ENCODE results near the gene PADI2.

Gene PADI2

DNA sequence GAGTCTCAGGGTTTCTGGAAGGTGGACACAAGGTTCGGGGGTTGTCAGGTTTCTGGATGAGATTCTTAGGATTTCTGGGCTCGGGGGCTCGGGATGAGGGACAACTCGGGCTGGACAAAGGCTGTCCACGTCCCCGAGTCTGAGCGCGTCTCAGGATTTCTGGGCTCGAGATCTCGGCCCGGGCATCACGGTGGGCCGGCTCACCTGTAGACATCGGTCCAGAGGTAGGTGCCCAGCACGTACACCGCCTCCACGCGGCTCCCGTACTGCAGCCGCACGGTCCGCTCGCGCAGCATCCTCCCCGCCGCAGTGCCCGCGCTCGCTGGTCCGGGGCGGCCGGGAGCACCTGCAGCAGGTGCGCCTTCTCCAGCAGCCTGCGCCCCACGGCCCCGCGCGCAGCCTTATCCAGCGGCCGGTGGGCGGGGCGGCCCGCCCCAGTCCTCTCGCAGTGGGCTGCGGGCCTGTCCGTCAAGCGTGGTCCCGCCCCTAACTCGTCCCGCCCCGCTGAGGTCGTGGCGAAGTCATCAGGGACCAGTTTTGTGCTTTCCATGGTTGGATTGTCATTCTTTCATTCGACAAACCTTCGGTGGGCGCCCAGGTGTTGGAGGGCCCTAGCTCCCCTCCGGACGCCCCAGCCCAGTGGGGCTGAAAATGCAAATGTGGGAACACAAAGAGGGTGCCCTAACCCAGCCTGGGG lies at the start of gene PADI2:
PADI2 (minus strand) TSS at position 376 of the 697 bp plus-strand sequence; CDS start at position 296, 80 bp downstream.
- DNase-seq (ENCODE audit: low read depth), result peak; percentile 4

DNA sequence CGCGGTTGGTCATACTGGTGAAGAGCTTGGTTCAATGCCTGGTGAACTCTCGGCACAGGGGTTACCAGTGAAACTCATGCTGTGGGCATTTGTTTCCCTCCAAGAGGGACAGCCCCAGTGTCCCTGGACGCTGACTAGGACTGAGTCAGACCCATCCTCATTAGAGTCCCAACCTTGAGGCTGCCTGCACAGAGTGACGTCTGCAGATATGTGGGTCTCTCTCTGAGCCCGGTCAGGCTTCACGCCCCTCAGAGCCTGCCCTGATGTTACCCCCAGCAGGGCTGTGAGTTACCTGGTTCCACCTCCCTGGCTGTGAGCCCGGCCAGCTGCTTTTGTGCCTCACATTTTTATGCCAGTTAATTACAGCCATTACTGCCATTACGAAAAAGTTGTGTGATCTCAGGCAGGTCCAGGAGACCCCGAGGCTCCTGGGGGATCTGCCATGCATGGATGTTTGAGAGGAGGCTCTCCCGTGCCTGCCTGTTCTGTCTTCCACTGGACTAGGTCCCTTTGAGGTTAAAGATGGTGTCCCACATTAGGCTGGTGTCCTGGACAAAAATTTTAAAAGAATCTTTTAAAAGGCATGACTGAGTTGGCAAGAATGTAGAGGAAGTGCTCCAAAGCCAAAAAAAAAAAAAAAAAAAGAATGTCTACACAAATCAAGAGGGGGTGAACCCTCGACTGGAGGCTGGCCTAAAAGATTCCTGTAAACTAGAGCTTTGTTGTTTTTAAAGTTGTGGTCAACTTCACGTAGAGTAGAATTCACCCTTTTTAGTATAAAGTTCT lies 49.0 kb upstream of the PADI2 start:
- DNase-seq (ENCODE audit: low read depth), result no peak

GRCh38 chr1:17167786-17168090 lies 48.5 kb upstream of the PADI2 start:
- DNase-seq (ENCODE audit: low read depth), result no peak

GRCh38 chr1:17167041-17167785 lies 48.0 kb upstream of the PADI2 start:
- DNase-seq (ENCODE audit: low read depth), result no peak

DNA sequence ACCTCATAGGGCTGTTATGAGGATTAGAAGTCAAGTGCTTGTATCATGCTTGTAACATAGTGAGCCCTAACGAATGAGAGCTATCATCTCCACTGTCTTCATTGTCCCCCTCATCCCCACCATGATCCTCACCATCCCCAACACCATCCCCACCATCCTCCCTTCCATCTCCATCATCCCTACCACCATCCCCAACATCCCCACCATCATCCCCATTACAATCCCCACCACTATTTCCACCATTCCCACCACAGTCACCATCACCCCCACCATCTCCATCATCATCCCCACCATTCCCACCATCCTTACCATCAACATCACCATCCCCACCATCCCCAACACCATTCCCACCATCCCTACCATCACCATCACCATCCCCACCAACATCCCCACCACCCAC lies 46.6 kb upstream of the PADI2 start:
- DNase-seq (ENCODE audit: low read depth), result no peak

DNA sequence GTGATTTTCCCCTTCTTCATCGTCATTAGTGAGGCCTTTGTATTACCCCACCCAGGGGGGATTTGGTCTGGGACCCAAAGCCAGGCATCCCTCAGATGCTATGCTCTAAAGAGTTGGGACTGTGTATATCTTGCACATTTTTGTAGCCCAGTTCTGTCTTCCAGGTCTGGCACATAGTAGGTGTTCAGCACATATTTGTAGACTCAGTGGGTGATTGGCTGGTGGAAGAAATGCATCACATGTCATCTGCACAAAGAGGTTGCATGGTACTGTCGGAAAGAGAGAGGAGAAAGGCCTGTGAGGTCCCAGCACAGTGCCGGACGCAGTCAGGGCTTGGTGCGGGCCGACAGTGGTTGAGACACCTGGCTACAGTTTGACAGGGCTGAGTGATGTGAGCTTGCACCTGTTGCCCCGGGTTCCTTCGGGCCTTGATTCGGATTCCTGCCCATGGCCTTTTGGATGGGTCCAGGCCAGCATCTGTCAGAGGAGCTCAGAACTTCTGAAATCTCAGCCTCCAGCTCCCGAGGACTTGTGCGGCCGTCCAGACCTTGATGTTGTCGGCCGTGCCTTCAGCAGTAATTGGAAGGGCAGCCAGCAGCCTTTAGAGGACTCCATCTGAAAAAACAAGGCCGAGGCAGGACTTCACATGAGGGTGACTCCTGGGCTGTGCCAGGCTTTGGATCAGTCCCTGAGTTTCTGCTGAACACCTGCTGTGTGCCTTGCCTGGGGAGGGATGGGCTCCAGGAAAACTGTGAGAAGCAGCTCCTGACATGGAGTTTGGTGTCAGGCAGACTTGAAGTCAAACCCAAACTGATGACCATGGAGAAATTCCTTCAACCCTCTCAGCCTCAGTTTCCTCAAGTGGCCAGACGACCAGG lies 44.8 kb upstream of the PADI2 start:
- no peak for DNase-seq (ENCODE audit: low read depth)

GRCh38 chr1:17163371-17163770 lies 44.1 kb upstream of the PADI2 start:
- no peak for DNase-seq (ENCODE audit: low read depth)

DNA sequence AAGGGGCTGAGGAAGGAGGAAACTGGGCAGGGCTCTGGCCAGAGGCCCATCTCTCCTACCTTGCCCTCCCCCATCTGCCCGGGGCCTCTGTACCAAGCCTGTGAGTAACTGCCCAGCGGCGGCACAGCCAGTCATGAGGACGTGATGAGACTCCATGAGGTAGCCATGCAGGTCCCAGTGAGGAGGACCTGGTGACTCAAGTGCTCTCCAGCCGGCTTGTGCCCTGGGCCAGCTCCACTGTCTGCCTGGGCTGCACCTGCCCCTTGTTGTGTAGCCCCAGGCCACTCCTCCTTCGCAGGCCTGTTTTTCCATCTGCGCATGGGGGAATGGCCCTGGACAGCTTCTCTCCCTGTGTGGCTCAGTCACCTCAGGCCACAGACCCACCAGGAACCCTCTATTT lies 43.7 kb upstream of the PADI2 start:
- no peak for DNase-seq (ENCODE audit: low read depth)

DNA sequence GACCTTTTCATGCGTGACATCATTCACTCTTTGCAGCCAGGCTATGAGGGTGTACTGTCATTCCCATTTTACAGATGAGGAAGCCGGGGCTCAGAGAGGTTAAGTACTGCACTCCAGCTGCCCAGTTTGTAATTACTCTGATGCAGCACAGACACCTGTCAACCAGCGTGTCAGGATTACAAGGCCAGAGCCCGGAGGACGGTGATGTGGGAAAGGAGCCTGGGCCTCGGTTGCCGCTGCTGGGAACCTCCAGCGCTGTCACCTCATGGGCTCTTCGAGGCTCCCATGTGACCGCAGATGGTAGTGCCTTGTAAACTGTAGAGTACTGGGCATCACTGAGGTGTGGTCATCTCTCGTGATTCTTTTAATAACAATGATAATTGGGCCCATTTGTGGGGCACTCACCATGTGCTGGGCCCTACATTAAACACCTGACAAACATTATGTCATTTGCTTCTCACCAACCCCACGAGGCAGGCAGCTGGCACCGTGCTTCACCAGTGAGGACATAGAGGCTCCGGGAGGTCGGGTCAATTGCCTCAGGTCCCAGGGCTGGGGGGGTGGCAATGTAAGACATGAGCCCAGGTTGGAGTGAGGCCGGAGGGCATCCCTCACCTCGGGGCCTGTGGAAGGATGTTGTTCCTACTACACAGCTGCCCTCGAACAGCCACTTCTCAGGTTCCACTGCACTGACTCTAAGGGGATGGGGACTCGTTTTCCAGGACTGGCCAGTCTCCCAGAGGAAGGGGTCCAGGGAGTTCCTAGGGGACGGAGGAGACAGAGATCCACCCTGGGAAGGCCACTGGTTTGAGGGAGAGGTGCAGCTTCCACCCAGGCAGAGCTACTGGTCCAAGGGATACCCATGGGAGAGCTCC lies 42.9 kb upstream of the PADI2 start:
- no peak for DNase-seq (ENCODE audit: low read depth)

DNA sequence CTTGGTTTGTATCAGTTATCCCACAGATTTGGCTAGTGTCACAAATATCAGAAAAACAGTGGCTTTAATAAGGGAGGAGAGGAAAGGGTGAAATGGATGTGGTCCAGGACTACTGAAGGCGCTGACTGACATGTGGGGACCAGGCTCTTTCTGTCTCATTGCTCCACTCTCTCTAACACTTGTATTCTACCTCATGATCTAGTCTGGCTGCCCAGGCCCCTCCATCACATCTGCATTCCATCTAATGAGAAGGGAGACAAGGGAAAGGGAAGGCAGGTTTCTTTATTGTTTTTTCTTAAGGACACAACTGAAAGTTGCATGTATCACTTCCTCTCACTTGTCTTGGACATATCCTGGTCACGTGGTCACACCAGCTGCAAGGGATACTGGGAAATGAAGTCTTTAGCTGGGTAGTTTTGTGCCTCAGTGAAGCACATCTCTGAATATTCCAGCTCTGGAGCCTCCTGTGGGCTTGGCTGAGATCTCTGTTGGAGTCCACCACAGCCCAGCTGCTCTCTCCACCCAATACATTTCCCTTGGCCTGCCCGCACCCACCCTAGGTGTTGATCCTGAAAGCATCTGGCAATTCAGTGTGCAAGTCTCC lies 42.0 kb upstream of the PADI2 start:
- DNase-seq (ENCODE audit: low read depth), result no peak

- no peak for DNase-seq (ENCODE audit: low read depth)
Observed at GRCh38 chr1:17158961-17159360, 39.7 kb upstream of the PADI2 start.

DNA sequence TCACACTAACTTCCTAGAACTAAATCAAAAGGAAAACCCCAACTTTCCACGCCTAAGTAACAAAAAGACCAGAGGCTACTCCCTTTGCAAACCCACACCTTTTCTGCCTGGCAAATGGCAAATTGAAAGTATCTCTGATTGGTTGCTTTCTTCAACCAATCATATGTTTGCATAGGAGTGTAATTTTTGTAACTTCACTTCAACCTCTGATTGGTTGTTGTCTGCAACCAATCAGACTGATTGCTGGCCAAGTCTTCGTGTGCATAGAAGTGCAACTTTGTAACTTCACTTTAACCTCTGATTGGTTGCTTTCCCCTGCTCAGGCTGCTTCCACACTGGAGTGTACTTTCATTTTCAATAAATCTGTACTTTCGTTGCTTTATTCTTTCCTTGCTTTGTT lies 36.9 kb upstream of the PADI2 start:
- DNase-seq (ENCODE audit: low read depth), result no peak

DNA sequence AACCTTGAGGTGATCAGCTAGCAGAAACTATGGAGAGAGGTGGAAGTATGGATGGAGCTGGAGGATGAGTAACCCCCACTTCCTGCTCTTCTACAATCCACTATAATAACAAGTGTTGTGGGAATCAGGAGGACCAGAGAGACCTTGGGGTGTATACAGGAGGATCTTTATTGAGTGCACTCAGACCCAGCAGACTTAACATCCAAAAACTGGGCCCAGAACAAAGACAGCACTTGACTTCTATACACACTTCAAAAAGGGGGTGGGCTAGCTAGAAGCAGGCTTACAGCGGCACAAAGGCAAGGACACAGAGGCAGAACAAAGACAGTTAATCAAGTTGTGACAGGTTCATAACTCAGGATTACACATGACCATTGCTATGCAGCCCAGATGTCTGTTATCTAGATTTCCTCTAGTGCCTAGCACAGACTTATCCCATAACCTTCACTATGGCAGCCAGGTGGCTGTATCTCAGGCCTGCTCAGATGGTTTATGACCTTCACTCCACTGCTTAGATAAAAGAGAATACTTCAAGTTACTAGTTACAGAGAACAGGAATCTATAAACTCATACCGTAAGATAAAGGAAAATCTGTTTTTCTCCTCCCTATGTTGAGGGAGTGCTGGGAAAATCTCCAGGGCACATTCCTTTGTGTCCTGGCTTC lies 36.1 kb upstream of the PADI2 start:
- DNase-seq (ENCODE audit: low read depth), result no peak

GRCh38 chr1:17149771-17150170 lies 30.5 kb upstream of the PADI2 start:
- DNase-seq (ENCODE audit: low read depth), result no peak

DNA sequence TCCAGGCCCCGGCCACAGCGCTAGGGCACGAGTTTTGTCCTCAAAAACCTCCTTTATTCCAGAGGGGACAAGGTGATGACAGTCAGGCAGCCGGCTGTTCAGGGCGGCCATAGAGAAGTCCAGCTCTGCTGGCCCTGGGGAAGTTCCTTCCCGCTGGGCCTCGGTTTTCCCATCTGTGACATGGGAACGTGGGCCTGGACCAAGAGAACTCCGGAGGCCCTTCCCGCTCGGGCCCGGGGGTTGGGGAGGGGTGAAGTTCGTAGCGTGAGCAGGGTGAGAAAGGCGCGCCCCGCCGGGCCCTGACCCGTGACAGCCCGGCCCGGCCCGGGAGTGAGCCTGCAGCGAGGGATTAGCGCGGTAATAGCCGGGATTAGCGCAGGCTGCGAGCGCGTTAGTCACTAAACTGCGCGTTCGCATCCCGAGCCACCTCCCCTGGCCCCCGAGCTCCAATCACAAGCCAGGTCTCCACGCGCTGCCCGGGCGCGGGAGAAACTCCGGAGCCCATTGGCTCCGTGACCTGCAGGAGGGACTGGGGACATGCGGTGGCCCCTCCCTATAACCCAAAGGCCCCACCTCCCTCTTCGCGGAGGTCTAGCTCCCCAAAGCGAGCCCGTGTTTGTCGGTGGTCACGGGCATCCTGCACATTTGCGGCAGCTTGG lies 29.8 kb upstream of the PADI2 start:
- DNase-seq (ENCODE audit: low read depth), result no peak

GRCh38 chr1:17145648-17146047 lies 26.4 kb upstream of the PADI2 start:
- DNase-seq (ENCODE audit: low read depth), result no peak

- DNase-seq (ENCODE audit: low read depth), result no peak
Observed at GRCh38 chr1:17143760-17144159, 24.5 kb upstream of the PADI2 start.

DNA sequence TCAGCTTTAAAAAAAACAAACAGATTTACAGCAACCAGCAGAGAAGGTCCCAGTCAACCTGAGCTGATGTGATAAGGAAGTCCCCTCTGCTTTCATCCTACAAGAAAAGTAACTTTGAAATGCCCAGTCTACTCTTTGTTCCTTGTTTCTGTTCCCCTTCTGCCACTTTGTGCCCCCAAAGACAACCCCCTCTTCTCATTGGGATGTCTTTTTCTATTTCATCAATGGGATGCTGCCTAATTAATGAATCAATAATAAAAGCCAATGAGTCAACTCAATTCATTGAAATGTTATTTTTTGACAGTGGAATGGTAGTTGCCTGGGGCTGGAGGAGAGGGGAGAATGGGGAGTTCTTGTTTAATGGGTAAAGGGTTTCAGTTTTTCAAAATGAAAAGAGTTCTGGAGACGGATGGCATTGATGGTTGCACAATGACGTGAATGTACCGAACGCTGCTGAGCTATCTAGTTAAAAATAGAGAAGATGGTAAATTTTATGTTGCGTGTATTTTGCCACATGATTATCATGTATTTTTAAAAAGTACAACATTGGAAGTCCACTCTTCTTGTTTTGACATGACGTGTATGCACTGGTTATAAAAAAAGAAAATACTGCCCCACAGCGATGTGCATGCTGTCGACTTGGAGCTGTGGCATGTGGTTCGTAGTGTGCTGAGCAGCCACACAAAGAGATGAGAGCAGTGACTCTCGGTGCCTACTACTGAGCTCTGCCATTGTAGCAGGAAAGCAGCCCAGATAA lies 22.4 kb upstream of the PADI2 start:
- no peak for DNase-seq (ENCODE audit: low read depth)

DNA sequence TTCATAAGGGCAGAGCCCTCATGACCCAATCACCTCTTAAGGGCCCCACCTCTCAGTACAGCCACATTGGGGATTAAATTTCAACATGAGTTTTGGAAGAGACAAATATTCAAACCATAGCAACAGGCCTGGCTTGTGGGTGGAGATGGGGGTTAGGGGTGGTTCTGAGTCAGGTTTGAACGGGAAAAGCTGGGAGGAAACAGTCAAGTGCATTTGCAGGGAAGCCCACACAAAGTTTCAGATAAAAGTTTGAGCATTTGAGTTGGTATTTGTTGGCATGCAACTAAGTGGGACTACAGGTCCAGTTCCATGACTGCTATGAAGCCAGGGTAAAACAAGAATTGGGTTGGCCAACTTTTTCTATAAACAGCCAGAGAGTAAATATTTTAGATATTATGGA lies 21.0 kb upstream of the PADI2 start:
- DNase-seq (ENCODE audit: low read depth), result no peak
